ENCODE measurements around the gene FARSA.
"Not testable (repeated sequence)": the region's sequence is repeated elsewhere in the genome, so short reads cannot be mapped to it uniquely, and the experiment has no call there.

The FARSA gene

GRCh38 chr19:12937927-12938778 is 4.6 kb upstream of the FARSA start, which contains the start of gene CALR:
CALR (plus strand) TSS chr19:12938609; CDS start chr19:12938680, 71 bp downstream.
- peak; percentile 91 for DNase-seq

DNA sequence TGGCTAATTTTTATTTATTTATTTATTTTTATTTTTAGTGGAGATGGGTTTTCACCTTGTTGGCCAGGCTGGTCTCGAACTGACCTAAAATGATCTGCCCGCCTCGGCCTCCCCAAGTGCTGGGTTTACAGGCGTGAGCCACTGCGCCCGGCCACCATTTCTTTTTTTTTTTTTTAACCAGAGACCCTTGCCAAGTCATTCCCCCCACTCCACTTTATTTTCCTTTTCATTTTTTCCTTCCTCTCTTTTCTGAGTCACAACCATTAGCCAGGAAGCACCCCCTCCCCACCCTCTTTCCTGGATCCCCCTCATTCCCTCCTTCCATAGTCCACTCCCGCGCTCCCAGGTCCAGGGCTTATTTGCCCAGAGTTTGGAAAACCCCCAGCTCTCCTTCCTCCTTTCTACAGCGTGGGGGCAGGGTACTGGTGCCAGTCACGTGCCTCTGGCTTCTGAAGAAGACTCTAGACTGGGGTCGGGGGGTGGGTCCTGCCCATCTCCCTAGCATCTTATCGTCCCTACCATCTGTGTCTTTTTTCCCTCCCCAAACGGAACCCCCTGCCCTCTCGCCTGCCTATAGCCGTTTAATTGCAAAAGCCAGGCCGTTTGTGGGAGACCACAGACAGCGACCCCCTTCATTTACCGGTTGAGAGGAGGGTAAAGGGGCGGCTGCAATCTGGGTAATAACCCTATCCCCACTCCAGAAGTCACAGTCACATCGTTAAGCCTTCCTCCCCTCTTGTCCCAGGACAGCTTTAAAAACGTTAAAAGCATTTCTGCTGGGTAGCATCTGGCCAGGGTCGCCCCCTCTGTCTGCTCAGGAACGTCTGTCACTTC is 3.8 kb upstream of the FARSA start:
- no peak for DNase-seq

DNA sequence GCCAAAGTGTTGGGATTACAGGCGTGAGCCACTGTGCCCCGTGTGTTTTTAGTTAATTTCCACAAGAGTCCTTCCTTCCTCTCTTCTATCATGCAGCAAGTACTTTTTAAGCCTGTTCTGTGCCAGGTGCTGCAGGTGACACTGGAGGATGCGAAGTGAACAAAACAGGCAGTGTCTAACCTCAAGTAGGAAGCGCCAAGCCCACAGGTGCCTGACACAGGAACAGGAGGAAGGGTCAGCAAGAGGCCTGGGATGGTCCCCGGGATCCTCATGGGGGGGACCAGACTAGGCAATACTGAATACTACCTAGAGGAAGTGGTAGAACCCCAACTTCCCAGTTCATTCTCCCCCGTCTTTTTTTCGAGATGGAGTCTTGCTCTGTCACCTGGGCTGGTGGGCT is 3.1 kb upstream of the FARSA start:
- no peak for DNase-seq

- no peak for DNase-seq
Measured at GRCh38 chr19:12935071-12935470, 1.6 kb upstream of the FARSA start.

DNA sequence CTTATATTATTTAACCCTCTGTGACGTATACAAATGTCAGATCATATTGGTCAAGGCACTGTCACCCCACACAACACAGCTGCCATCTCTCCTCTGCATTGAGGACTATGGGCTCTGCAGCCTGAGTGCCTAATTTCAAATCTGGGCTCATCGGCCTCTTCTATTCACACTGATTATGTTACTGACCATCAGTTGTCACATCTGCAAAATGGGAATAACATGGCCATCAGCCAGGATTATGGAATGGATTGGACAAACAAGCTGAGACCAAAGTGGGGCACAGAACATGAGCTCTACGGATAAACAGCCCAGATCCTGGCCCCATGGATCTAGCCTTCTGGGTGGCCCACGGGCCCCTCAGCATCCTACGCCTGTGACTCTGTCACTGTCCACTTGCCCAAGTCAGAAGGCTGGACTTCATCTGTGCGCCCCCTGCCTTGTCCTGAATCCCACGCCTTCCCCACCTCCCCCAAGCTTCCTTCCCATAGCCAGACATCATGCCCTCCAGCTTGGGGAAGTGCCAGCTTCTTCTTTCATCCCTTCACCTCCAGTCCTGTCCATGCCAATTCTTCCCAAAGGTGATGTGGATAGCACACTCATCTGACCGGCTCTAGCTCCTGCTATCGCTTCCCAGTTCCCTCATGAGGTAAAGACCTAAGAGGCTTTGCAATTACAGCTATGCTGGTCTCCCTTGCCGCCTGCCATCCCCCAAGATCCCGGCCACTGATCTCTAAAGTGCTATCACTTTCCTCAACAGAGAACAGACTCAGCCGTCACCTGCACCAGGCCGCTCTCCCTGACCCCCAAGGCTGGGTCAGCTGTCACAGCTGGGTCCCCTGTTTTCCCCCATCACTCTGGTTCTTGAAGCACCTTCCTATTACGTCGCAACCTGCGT is 872 bp downstream of the FARSA start:
- no peak for DNase-seq

GRCh38 chr19:12930002-12930645 is 3.4 kb downstream of the FARSA start:
- no peak for DNase-seq

DNA sequence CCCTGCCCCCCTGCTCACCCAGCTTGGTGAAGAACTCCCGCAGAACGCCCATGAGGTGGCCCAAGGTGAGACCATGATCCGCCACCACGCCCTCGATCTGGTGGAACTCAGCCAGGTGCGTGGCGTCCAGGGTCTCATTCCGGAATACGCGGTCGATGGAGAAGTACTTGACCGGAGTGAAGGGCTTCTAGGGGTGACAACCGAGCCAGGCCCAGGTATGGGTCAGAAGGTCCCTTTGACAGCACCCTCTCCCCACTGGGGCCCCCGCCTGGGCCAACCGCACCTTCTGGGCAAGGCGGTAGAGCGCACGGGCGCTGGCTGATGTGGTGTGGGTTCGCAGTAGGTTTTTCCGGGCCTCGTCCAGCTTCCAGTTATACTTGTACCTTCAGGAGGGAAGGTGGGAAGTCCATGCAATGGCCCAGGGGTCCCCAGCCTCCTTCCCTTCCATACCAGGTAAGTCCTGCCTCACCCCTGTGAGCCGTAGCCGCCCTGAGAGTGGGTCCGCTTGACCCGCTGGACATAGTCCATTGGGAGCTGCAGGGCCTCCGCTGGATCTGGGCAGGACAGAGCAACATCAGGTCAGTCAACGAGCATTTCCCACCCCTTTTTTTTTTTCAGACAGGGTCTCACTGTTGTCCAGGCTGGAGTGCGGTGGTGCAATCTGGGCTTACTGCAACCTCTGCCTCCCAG is 8.7 kb downstream of the FARSA start:
- no peak for DNase-seq

- no peak for DNase-seq
Measured at GRCh38 chr19:12922959-12923358, 10.6 kb downstream of the FARSA start.

DNA sequence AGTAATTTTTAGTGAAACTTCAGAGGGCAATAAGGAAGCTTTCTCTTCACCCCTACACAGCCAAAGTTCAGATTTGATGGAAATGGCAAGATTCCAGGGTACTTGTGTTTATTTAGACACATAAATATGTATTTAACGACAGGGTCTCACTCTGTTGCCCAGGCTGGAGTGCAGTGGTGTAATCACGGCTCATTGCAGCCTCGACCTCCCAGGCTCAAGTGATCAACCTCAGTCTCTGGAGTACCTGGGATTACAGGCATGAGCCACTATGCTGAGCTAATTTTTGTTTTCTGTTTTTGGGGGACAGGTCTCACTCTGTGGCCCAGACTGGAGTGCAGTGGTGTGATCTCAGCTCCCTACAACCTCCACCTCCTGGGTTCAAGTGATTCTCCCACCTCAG is 12.5 kb downstream of the FARSA start:
- no peak for DNase-seq

GRCh38 chr19:12918253-12918652 is 15.3 kb downstream of the FARSA start:
- no peak for DNase-seq

- not testable (repeated sequence) for DNase-seq
Measured at GRCh38 chr19:12915860-12916259, 17.7 kb downstream of the FARSA start.

DNA sequence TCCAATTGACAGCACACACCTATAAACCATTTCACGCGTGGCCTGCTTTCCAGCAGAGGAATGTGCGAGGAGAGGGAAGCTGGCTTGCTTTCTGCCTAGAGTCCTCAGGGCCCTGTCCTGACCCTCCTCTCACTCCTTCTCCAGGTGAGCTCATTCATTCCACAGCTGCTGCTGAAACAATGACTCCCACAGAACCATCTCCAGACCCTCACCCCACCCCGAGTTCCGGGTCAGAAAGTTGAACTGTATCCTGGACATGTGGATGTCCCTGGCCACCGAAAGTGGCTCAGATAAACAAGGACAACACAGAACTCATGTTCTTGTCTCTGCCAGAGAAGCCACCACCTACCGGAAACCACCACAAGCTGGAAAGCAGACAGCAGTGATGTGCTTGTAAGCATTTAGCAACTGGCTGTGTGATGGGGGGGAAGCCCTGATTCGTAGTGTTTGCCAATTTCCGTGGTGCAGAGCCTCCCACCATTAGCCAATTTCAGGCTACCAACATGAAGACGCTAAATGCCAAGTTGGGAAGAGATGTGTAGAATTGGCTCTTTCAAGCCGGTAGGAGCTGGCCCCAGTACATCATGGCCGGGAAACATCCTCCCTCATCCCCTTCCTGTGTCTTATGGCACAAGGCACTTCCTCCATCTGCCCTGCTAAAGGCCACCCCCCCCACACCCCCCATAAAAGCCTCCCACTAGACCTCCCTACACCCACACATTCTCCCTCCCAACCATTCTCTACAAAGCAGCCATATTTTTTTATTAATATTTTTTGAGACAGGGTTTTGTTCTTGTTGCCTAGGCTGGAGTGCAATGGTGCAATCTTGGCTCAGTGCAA is 19.4 kb downstream of the FARSA start:
- no peak for DNase-seq

DNA sequence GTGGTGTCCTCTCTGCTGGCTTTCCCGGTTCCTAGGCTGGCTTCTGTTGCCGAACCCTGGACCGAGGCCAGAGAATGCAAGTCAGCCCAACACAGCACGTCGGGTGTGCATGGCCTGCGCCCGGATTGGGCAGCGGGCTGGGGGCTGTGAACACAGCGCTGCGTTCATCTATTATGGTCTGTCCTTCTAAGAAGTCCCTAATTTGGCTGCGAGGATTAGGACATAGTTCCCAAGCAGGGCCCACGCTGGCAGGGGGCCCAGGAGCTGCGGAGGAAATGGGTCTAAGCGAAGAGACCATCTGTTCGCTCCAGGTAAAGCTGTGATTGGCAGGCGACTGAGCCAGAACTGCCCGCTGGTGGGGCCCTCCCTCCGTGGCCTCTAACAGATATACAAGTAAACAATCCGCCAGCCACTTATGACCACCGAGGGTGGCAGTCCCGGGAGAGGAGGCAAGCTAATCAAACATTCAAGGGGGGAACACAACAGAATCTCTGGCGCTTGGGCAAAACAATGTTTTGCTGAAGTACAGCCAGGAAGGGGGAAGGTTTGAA is 20.4 kb downstream of the FARSA start:
- peak; percentile 65 for DNase-seq

DNA sequence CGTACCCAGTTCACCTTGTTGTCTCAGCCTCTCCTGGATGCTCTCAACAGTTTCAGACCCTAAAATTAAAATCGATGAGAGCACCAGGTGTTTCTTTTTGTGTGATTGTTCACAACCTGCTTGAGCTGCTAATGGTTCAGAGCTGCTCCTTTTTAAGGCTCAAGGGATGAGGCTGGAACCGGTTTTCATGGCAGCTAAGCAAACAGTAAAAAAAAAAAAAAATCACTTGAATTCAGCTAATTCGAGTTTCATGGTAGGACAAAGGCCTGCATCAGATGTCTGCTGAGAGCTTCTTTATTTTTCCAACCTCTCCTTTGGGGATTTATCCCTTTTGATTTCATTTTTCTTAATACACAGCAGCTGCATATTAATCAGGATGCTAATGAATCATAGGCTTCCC is 20.9 kb downstream of the FARSA start:
- no peak for DNase-seq

GRCh38 chr19:12907166-12907565 is 26.3 kb downstream of the FARSA start:
- no peak for DNase-seq

DNA sequence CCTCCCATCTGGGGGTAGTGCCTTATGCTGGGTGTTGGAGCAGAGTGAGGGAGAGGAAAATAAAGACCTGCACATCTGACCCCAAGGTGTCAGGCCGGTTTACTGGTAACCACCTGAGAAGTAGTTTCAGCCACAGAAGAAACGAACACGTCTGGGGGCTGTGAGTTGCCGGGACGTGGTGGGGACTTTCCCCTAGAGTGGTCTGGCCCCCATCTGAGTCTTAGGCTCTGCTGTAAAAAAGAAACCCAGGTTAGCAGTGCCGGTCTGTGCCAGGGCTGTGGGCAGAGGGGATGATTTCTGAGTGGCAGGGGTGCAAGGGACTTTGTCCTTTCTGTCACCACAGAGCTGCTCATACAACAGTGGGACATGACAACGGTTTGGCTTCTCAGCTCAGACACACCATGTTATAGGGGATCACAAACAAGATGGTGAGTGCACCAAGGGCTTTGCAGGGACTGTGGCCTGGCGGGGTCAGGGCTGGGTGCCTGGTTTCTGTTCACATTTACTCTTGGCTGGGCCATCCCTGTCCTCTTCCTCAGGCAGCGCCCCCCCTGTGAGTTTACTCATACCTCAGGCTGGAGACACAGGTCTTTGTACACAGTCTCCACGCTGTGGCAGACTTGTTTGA is 33.5 kb downstream of the FARSA start:
- DNase-seq = no peak

GRCh38 chr19:12896460-12896859 is 37.1 kb downstream of the FARSA start:
- no peak for DNase-seq

- DNase-seq = no peak
Measured at GRCh38 chr19:12893582-12893981, 39.9 kb downstream of the FARSA start.

DNA sequence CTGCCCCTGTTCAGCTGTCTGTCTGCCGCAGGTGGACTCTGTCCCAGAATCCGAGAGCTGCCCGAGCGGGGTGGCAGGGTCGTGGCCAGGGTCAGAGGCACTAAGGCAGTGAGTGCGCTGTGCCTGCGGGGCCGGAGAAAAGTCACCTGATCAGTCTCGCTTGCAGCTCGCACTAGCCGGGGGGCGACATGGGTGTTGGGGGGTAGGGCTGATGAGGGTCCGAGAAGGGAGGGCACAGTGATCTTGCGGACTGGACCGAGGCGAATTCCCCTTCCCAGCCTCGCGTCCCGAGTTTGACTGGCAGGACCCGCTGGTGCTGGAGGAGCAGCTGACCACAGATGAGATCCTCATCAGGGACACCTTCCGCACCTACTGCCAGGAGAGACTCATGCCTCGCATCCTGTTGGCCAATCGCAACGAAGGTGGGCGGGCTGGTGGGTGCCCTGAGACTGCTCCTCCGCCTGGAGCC is 41.9 kb downstream of the FARSA start:
- DNase-seq = no peak
